LNCaP clone FGC (cell line): Measurements from ENCODE around the gene KLHL29.

ENCODE experiments used
- DNase-seq: peaks from one replicate; pipeline ENCODE4 v3.0.0-alpha.2; 2011; ENCODE audit warnings: low read depth
- H3K4me3 ChIP-seq: 2 replicates; pipeline ENCODE4 v1.5.1; 2011; ENCODE audit warnings: mild to moderate bottlenecking, low read depth, low read length, control low read depth
- TF ChIP-seq, protein P1 (sequence below): IDR thresholded peaks from 2 replicates; pipeline ENCODE4 v1.5.1; 2012; ENCODE audit warnings: mild to moderate bottlenecking; ENCODE audit not compliant: control insufficient read depth, insufficient read depth; ENCODE audit errors: extremely low read depth

Gene KLHL29

DNA sequence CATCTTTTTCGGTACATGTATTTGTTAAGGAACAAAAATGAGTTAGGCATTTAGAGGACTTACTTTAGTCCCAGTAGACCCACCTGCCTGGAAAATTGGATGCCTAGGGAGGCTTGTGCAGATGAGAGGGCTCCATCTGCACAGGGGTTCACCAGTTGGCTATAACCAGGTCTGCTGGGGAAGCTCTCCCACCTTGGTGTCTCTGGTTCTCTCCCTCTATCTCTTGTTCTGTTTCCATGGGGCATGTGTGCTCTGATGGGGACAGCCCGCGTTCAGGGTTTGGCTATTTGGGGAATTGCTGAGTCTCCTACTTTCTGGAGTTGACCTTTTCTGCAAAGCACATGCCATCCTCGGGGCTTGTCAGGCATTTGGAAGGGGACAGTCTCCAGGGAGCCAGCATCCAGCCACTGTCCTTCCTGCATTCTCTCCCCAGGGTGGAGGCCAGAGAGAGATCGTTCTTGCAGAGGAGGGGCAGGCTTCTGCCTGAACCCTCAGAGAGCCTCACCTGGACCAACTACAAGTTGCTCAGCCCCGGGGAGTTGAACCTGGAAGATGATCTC is 157.3 kb downstream of the KLHL29 start:
- TF ChIP-seq, protein P1, sequence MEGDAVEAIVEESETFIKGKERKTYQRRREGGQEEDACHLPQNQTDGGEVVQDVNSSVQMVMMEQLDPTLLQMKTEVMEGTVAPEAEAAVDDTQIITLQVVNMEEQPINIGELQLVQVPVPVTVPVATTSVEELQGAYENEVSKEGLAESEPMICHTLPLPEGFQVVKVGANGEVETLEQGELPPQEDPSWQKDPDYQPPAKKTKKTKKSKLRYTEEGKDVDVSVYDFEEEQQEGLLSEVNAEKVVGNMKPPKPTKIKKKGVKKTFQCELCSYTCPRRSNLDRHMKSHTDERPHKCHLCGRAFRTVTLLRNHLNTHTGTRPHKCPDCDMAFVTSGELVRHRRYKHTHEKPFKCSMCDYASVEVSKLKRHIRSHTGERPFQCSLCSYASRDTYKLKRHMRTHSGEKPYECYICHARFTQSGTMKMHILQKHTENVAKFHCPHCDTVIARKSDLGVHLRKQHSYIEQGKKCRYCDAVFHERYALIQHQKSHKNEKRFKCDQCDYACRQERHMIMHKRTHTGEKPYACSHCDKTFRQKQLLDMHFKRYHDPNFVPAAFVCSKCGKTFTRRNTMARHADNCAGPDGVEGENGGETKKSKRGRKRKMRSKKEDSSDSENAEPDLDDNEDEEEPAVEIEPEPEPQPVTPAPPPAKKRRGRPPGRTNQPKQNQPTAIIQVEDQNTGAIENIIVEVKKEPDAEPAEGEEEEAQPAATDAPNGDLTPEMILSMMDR = no peak
- DNase-seq = no peak
- no peak overlapping the region for H3K4me3 ChIP-seq

DNA sequence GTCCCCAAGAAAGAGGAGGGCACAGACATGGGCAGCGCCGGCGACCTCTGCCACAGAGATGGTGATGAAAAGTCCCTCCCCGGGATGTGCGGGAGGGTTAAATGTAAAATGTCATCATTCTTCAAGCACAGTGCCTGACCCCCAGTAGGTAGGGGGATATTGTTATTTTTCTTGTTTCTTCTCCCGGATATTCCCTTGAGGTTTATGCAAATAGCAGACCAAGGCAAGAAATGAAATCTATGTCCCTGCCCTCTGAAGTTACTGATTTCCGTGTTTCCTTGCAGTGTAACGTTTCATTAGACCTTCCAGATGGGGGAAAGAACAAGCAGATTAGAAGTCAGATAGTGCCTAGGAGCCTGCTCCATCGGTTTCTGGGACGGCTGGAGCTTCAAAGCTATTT is 158.3 kb downstream of the KLHL29 start:
- TF ChIP-seq, protein P1 = no peak
- no peak for DNase-seq
- no peak overlapping the region for H3K4me3 ChIP-seq

DNA sequence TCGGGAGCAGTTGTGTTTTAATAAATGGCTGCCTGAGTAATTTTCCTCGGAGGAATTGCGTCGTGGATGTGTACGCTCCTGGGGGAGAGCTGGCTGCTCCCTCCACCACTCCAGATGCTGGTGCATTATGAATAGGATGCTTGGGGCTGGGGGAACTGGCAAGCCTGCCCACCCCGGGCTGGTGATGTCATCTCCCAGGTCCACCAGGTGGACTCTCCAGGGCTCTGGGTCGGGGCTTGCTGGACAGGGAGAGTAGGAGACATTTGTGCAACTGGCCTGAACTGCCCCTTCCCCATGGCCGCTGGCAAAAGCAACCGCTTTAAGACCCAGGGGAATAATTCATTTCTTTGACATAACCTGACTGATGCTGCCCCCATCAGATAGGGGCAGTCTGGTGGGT is 158.7 kb downstream of the KLHL29 start:
- TF ChIP-seq, protein P1 = no peak
- no peak for DNase-seq
- H3K4me3 ChIP-seq = no peak overlapping the region

DNA sequence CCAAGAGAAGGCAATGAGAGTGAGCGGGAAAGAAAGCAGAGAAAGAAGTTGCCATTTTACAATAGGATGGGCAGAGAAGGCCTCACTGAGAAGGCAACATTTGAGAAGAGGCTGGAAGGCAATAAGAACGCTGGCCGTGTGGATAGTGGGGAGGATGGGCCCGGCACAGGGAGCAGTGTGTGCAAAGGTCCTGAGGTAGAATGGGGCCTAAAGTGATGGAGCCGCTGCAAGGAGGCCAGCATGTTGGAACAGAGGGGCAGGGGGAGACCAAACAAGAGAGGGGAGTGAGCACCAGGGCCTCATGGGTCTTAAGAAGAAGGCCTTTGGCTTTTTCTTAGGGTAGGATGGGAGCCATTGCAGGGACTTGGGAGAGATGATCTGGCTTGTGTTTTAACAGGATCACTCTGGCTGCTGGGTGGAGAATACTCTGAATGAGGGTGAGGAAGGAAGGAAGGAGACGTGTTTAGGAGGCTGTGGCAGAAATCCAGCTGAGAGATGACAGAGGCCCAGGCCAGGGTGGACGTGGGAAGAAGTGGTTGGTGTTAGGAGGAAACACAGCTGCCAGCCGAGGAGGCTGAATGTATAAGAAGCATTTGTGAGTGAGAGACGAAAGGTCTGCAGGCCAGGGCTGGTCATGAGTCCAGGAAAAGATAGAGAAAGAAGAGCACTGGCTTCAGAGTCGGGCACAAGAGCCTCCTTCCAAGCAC is 159.8 kb downstream of the KLHL29 start:
- TF ChIP-seq, protein P1 = no peak
- H3K4me3 ChIP-seq = no peak overlapping the region
- DNase-seq = no peak

DNA sequence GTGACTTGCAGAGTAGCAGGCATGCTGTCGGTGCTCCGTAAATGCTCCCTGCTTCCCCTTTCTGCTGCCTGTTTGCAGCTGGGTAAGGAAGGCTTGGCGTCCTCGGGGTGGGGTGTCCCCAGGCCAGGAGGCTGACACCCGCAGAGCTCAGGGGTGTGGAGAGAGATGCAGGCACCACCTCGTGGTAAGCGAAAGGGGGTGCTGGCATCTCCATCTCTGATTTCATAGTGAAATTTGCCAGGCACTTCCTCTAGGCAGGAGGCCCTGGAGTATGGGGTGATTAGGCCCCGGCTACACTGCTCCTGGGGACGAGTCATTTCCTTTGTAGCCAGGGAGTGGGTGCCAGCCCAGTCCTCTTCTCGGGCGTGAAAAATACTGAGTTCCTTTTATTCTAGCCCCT is 160.4 kb downstream of the KLHL29 start:
- DNase-seq = no peak
- no peak overlapping the region for H3K4me3 ChIP-seq
- TF ChIP-seq, protein P1 = no peak

DNA sequence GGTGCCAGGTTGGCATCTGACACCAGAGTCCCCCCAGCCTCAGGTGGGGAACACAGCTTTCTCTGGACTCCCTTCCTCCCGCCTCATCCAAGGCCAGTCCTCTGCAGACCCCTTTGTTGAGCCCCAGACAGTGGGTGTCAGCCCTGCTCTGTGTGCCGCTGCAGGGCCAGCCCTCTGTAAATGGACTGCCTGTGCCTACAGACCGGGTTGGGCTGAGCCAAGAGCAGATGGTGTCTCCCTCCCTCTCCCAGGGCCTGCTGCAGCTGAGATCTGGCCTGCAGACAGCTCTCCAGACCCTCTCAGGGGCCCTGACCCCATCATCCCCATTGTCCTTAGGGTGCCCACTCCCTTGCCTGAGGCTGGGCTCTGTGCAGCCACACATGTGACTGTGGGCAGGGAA is 160.8 kb downstream of the KLHL29 start:
- no peak for DNase-seq
- no peak overlapping the region for H3K4me3 ChIP-seq
- TF ChIP-seq, protein P1 = no peak

DNA sequence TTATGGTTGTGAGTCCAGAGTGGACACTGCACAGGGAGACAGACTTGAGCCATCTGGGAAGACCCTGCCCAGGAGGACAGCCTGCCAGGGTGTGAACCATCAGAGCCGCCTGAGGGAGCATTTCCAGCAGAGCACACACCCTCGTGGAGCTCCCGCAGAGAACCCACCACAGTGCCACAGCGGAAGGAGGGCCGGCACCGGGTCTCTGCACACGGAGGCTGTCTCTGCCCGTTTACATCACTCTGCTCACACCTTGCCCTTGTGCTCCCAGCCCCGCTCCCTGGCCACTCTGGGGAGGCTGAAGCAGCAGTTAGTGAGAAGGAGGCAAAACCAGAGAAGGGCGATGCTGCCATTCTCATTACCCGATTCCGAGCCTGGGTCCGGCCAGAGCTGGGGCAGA is 161.9 kb downstream of the KLHL29 start:
- no peak overlapping the region for H3K4me3 ChIP-seq
- TF ChIP-seq, protein P1 = no peak
- no peak for DNase-seq
